ENCODE measurements around the gene TANC2.

Gene TANC2

DNA sequence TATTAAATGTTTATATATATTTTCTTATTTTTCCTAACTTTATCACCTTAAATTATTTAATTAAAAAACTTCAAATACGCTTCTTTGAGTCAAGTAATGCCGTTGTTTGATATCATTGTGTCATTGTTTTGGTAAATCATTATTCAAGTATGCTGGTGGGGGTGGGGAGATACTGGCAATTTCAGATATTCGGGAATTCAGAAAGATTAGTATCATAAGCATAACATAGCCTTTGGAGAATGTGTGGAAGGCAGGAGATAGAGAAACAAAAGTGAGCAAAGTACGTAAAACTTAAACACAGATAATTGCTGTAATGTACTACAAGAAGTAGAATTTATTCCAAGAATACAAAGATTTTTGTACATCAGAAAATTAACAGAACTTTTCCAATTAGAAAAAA is 49.8 kb downstream of the TANC2 start:
- no peak for DNase-seq

Measured in cortex of kidney (tissue), 1 donor.